Cardiac muscle cell (in vitro differentiated cells and primary cell): Measurements from ENCODE around the gene ZNF600. TPM values are rescaled to one million over a fixed set of nuclear protein-coding genes. Genes with fewer than 3 reads are reported as not detected.
"Not testable (repeated sequence)": the region's sequence is repeated elsewhere in the genome, so short reads cannot be mapped to it uniquely, and the experiment has no call there.

Experiments
- DNase-seq, 2 donors: peaks; one replicate each; pipeline versions ENCODE4 v3.0.0 to v3.0.0-alpha.2; 2010 to 2017; ENCODE audit warnings: low read depth in 1 of 2, low spot score in 1 of 2
- H3K27ac ChIP-seq: fragments of 200-600 bp; sonication (generic); 2 replicates; pipeline ENCODE4 v1.5.1; 2016
- H3K27me3 ChIP-seq: fragments of 200-600 bp; sonication (generic); 2 replicates; pipeline ENCODE4 v1.6.0; 2016; ENCODE audit warnings: control low read depth
- H3K36me3 ChIP-seq: fragments of 200-600 bp; sonication (generic); 2 replicates; pipeline ENCODE4 v1.5.1; 2016; ENCODE audit warnings: control low read depth
- H3K4me1 ChIP-seq: fragments of 200-600 bp; sonication (generic); 2 replicates; pipeline ENCODE4 v1.8.1; 2017; ENCODE audit warnings: low read depth, mild to moderate bottlenecking, mixed run types
- H3K4me3 ChIP-seq: fragments of 200-600 bp; sonication (generic); 2 replicates; pipeline ENCODE4 v1.5.1; 2016; ENCODE audit warnings: mild to moderate bottlenecking
- H3K9me3 ChIP-seq: fragments of 200-600 bp; sonication (generic); 2 replicates; pipeline ENCODE4 v1.5.1; 2017; ENCODE audit warnings: low read depth, mild to moderate bottlenecking, control low read depth
- CTCF ChIP-seq: IDR thresholded peaks from 2 replicates; pipeline ENCODE4 v1.5.1; 2012; ENCODE audit warnings: low read depth, mild to moderate bottlenecking, low read length
- polyA plus RNA-seq: library from polyadenylated mRNA; unstranded; fragments of >200 nt; fragmentation: Nextera tagmentation; extraction: Ambion mirVana; gene quantifications from 2 replicates; pipeline ENCODE4 v1.2.1, GENCODE V29; 2016
- total RNA-seq: library from RNA; depleted of rRNA; stranded (reverse); fragments of >200 nt; gene quantifications from 2 replicates; pipeline ENCODE4 v1.2.3, GENCODE V29; 2016

ZNF600 gene
- total and polyA plus RNA-seq, 2 experiments from 2014 or later, result 2.0 to 2.3 TPM

DNA sequence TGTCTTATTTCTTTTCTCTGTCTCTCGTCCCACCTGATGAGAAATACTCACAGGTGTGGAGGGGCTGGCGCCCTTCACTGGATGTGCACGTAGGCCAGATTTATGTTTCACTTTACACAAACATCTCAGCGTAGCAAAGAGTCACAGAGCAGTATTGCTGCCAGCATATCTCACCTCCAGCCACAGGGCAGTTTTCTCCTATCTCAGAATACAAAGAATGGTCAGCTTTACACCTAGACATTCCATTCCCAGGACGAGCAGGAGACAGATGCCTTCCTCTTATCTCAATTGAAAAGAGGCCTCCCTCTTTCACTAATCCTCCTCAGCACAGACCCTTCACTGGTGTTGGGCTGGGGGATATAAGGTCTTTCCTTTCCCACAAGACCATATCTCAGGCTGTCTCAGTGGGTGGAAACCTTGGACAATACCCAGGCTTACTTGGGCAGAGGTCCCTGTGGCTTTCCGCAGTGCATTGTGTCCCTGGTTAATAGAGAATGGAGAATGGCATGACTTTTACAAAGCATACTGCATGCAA lies 44.6 kb downstream of the ZNF600 start:
- DNase-seq, result peak in 1 of 2 donors; percentile 33
- no peaks in the 10 kb centered on the region for H3K36me3 ChIP-seq
- no peaks in the 10 kb centered on the region for H3K9me3 ChIP-seq
- TF ChIP-seq CTCF, result no peak
- H3K4me3 ChIP-seq, result no peak overlapping the region
- H3K4me1 ChIP-seq, result peaks cover 12% of the 10 kb centered on the region
- peak overlapping the region; percentile 93 for H3K27ac ChIP-seq
- H3K27me3 ChIP-seq, result no peaks in the 10 kb centered on the region

GRCh38 chr19:52741371-52741770 lies 45.2 kb downstream of the ZNF600 start:
- not testable (repeated sequence) for H3K9me3 ChIP-seq, H3K36me3 ChIP-seq, H3K27me3 ChIP-seq, H3K4me3 ChIP-seq
- peak in 1 of 2 donors; percentile 23 for DNase-seq
- H3K4me1 ChIP-seq, result peaks cover 13% of the 10 kb centered on the region
- H3K27ac ChIP-seq, result peak overlapping the region; percentile 93

DNA sequence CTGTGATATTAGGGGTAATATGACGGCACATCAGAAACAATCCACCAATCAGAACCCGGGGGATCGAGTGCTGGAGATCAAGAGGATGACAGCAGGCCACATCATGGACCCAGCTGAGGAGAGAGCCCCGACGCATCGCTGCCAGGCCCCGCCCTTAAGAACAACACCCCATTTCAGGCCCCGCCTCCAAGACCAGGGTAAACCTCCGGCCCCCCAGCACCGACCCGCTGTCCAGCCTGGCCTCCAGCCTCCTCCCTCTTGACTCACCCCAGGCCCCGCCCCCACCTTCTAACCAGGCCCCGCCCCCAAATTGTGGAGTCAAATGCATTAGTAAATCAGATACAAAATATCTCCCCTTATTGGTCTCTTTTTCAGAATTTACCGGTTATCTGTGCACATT lies 47.0 kb downstream of the ZNF600 start:
- H3K27me3 ChIP-seq, result no peaks in the 10 kb centered on the region
- no peak for TF ChIP-seq CTCF
- H3K36me3 ChIP-seq, result no peaks in the 10 kb centered on the region
- peak overlapping the region; percentile 93 for H3K27ac ChIP-seq
- H3K4me3 ChIP-seq, result no peak overlapping the region
- H3K9me3 ChIP-seq, result no peaks in the 10 kb centered on the region
- no peak for DNase-seq
- H3K4me1 ChIP-seq, result peaks cover 26% of the 10 kb centered on the region

GRCh38 chr19:52735734-52736133 lies 50.9 kb downstream of the ZNF600 start:
- no peak for TF ChIP-seq CTCF
- H3K27me3 ChIP-seq, result no peaks in the 10 kb centered on the region
- peak; percentile 50 to 60 for DNase-seq
- no peaks in the 10 kb centered on the region for H3K36me3 ChIP-seq
- H3K9me3 ChIP-seq, result no peaks in the 10 kb centered on the region
- H3K4me3 ChIP-seq, result no peak overlapping the region
- peaks cover 14% of the 10 kb centered on the region for H3K4me1 ChIP-seq
- peak overlapping the region; percentile 95 for H3K27ac ChIP-seq

GRCh38 chr19:52734893-52735661 lies 51.5 kb downstream of the ZNF600 start, which contains the start of gene ZNF611:
Gene ZNF611 (minus strand): TSS chr19:52735044. CDS start chr19:52715894, 19,150 bp downstream.
- no peaks in the 10 kb centered on the region for H3K27me3 ChIP-seq
- peak; percentile 58 for TF ChIP-seq CTCF

DNA sequence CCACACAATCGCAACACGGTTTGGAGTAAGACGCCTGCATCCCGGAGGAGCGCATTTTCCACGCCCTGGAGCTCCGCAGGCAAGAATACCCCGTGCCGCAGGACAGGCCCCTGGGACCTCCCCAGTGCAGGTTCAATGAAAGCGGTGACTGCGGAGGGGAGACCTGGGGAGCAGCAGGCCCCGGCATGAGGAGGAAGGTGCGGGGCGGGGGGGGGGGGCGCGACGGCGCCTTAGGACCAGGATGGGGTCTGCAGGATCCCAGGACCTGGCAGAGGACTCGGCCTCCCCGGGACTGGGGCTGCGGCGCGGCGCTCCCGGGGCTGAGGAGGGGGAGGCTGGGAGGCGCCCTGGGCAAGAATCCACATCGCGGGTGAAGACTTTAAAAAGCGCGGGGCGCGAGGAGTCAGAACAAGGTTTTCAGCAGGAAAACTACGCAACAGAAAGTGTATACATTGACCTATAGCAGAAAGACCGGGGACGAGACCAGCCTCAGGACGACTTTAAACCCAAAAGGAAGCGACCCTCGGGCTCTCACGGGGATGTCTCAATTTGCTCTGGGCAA lies 52.2 kb downstream of the ZNF600 start:
- Histone ChIP-seq H3K4me3 (peak overlapping the region; percentile 67), H3K27ac (peak overlapping the region; percentile 95), H3K36me3 (no peaks in the 10 kb centered on the region), H3K27me3 (no peaks in the 10 kb centered on the region), H3K4me1 (peaks cover 14% of the 10 kb centered on the region), H3K9me3 (no peaks in the 10 kb centered on the region)
- no peak for TF ChIP-seq CTCF
- DNase-seq, result peak; percentile 9 to 34

More at GRCh38 chr19:52734893-52735661, 51.5 kb downstream of the ZNF600 start, which contains the start of gene ZNF611:
- H3K36me3 ChIP-seq, result no peaks in the 10 kb centered on the region
- H3K9me3 ChIP-seq, result no peaks in the 10 kb centered on the region
- DNase-seq, result peak; percentile 97 to 98
- peak within 1 kb of the TSS; percentile 95 for H3K27ac ChIP-seq
- H3K4me3 ChIP-seq, result peak within 1 kb of the TSS; percentile 67
- peaks cover 14% of the 10 kb centered on the region for H3K4me1 ChIP-seq

DNA sequence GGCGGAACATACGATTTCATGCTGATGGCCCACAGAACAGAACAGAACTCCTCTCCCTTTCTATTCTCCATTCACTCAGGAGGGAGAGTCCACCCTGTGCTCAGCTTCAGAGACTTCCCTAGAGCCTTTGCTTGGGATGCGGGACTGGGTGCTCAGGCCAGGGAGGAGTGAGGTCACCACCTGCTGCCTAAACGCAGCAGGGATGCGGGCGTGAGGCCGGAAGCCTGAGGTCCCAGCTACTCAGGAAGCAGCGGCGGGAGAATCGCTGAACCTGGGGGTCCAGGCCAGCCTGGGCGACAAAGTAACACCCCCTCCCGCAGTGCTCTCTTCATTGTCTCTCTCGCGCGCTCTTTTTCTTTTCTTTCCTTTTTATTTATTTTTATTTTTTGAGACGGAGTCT lies 60.5 kb downstream of the ZNF600 start:
- not testable (repeated sequence) for DNase-seq, H3K36me3 ChIP-seq, H3K27me3 ChIP-seq, H3K4me3 ChIP-seq, H3K9me3 ChIP-seq
- H3K4me1 ChIP-seq, result peaks cover 16% of the 10 kb centered on the region
- peak overlapping the region; percentile 84 for H3K27ac ChIP-seq
